ENCODE measurements around the gene PRG3. TPM values are rescaled to one million over a fixed set of nuclear protein-coding genes. Genes with fewer than 3 reads are reported as not detected.

The PRG3 gene
- not detected for total RNA-seq
- polyA plus RNA-seq (ENCODE audit: insufficient read length in 6 of 6): 1 to 10 TPM in 1 of 6 donors, under 1 TPM in 5; 0.43 to 1.0 (median 0.76) TPM
- long read RNA-seq, donor 1: 0 reads
- long read RNA-seq, donor 2: 0 reads
- long read RNA-seq, donor 3: 0 reads
- long read RNA-seq, donor 4: 0 reads
- long read RNA-seq, donor 5: 0 reads
- long read RNA-seq, donor 6: 0 reads
- long read RNA-seq, donor 7: 0 reads
- long read RNA-seq, donor 8: 0 reads
- long read RNA-seq, donor 9: 0 reads
- long read RNA-seq, donor 10: 0 reads
- long read RNA-seq, donor 11: 0 reads
- long read RNA-seq, donor 12: 0 reads

DNA sequence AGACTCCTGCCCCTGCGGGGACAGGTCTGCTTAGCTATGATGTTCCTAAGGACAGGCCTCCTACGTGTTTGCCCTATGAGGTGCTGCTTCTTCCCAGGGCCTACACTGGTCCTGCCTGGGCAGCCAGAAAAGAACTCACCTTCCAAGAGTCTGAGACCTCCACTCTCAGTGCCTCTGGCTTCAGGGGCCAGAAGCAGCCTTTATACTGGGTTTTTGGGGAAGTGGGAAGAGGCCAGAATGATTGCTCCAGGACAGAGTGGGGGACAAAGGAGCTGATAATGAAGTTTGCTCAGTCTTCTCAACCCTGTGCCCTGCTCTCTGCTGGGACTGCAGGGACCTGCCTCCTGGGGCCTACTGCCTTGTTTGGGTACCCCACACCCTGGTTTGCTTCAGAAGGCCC lies at the start of gene PRG3:
TSS of gene PRG3 (minus strand) at position 176 of the 400 bp plus-strand sequence. CDS start 442 bp downstream, outside the sequence.
- TF ChIP-seq, protein P1, sequence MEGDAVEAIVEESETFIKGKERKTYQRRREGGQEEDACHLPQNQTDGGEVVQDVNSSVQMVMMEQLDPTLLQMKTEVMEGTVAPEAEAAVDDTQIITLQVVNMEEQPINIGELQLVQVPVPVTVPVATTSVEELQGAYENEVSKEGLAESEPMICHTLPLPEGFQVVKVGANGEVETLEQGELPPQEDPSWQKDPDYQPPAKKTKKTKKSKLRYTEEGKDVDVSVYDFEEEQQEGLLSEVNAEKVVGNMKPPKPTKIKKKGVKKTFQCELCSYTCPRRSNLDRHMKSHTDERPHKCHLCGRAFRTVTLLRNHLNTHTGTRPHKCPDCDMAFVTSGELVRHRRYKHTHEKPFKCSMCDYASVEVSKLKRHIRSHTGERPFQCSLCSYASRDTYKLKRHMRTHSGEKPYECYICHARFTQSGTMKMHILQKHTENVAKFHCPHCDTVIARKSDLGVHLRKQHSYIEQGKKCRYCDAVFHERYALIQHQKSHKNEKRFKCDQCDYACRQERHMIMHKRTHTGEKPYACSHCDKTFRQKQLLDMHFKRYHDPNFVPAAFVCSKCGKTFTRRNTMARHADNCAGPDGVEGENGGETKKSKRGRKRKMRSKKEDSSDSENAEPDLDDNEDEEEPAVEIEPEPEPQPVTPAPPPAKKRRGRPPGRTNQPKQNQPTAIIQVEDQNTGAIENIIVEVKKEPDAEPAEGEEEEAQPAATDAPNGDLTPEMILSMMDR (IDR thresholded peaks at IDR 0.05): no peak
- DNase-seq (no peak), ATAC-seq (no peak)
- H3K27me3 ChIP-seq: peaks cover 0 to 13% of the 10 kb centered on the region in 2 donors
- no peak within 1 kb of the TSS for H3K4me3 ChIP-seq
- no peaks in the 10 kb centered on the region for H3K4me1 ChIP-seq
- H3K27ac ChIP-seq: no peak within 1 kb of the TSS
- no peaks in the 10 kb centered on the region for H3K36me3 ChIP-seq
- intact Hi-C loops (cut with DNase I): no loop called here
- no peaks in the 10 kb centered on the region for H3K9me3 ChIP-seq

- ATAC-seq: no peak
- Histone ChIP-seq H3K9me3 (no peaks in the 10 kb centered on the region), H3K36me3 (peaks cover 0 to 9% of the 10 kb centered on the region in 2 donors), H3K4me3 (no peak overlapping the region), H3K27ac (no peak overlapping the region), H3K4me1 (peaks cover 47 to 73% of the 10 kb centered on the region in 2 donors), H3K27me3 (no peaks in the 10 kb centered on the region)
- intact Hi-C loops (cut with DNase I): no loop called here
- DNase-seq: peak in 1 of 4 donors; percentile 17
- TF ChIP-seq, protein P1 (IDR thresholded peaks at IDR 0.05): no peak
Observed at GRCh38 chr11:57429946-57430345, 49.0 kb upstream of the PRG3 start.

DNA sequence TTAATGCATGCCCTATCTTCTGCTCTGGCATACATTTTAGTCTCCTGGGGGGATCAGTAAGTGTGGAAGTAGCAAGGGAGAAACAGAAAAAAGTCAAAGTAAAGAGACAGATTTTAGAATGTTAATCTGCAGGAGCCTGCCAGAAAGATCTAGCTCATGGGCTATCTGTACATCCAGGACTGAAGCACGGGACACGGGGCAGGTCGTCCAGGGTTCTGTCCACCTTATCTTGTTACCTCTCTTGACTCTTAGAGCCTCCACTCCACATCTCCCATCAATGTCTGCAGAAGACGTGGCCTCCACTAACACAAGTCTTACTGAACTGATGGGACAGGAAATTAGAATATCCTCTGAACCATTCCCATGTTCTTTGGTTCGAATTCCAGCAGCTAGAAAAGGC lies 47.7 kb upstream of the PRG3 start:
- Histone ChIP-seq H3K9me3 (no peaks in the 10 kb centered on the region), H3K27me3 (no peaks in the 10 kb centered on the region), H3K27ac (peak overlapping the region in 1 of 2 donors; percentile 96), H3K4me3 (no peak overlapping the region), H3K4me1 (peaks cover 43 to 73% of the 10 kb centered on the region in 2 donors), H3K36me3 (peaks cover 0 to 18% of the 10 kb centered on the region in 2 donors)
- TF ChIP-seq, protein P1 (IDR thresholded peaks at IDR 0.05): no peak
- DNase-seq (peak in 1 of 4 donors; percentile 25), ATAC-seq (no peak)
- intact Hi-C loops (cut with DNase I): no loop called here

DNA sequence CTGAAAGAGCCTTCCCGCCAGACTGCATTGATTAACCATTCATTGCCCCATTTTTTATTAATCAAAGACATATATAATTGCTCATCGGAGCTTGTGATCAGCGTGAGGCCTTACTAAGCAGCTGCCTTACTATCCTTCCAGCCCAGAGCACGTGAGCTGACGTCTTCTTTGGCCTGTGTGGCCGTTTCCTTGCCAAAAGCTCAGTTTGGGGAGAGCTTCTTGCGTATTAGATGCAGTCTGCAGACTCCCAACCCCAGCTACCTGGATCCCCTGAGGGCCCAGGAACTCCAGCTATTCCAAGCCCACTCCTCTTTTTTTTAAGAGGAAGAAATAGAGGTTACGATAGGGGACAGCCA lies 46.8 kb upstream of the PRG3 start:
- no peaks in the 10 kb centered on the region for H3K27me3 ChIP-seq
- TF ChIP-seq, protein P1 (IDR thresholded peaks at IDR 0.05): no peak
- intact Hi-C loops (cut with DNase I): no loop called here
- H3K4me1 ChIP-seq: peaks cover 36 to 73% of the 10 kb centered on the region in 2 donors
- H3K9me3 ChIP-seq: no peaks in the 10 kb centered on the region
- peak overlapping the region in 1 of 2 donors; percentile 66 for H3K4me3 ChIP-seq
- peaks cover 0 to 27% of the 10 kb centered on the region in 2 donors for H3K36me3 ChIP-seq
- peak overlapping the region; percentile 96 for H3K27ac ChIP-seq
- ATAC-seq (peak; percentile 3), DNase-seq (peak in 3 of 4 donors; percentile 47 to 80 (median 73))

- Histone ChIP-seq H3K27me3 (no peaks in the 10 kb centered on the region), H3K36me3 (peaks cover 0 to 33% of the 10 kb centered on the region in 2 donors), H3K9me3 (no peaks in the 10 kb centered on the region), H3K4me1 (peaks cover 31 to 73% of the 10 kb centered on the region in 2 donors), H3K4me3 (peak within 1 kb of the TSS; percentile 40 to 66), H3K27ac (peak within 1 kb of the TSS; percentile 96)
- intact Hi-C loops (cut with DNase I): no loop called here
- TF ChIP-seq, protein P1 (IDR thresholded peaks at IDR 0.05): no peak
- DNase-seq (peak; percentile 59 to 96 (median 84)), ATAC-seq (peak; percentile 79)
Observed at GRCh38 chr11:57426929-57427726, 46.2 kb upstream of the PRG3 start, which contains the start of gene SLC43A3. TSS of gene SLC43A3 (minus strand) at chr11:57427121. CDS start at chr11:57426172, 949 bp downstream.
